Stimulated activated CD8-positive, alpha-beta memory T cell treated with anti-CD3 and anti-CD28 coated beads, Interleukin-15, amount 100 ng/mL, for 48 hours (primary cell): ENCODE data around the gene ATP1A1.

Experiments
- DNase-seq, 2 donors: peaks; one replicate each; pipeline ENCODE4 v3.0.0-alpha.2; 2020; ENCODE audit warnings: low read depth in 2 of 2

ATP1A1 gene

GRCh38 chr1:116372651-116373430 lies at the start of gene ATP1A1:
Gene ATP1A1 (plus strand): TSS chr1:116373244. CDS start chr1:116373512, 268 bp downstream.
- peak; percentile 92 to 96 for DNase-seq

- no peak for DNase-seq
Observed at GRCh38 chr1:116323491-116323890, 49.6 kb upstream of the ATP1A1 start.

- DNase-seq, result no peak
Observed at GRCh38 chr1:116324411-116324810, 48.6 kb upstream of the ATP1A1 start.

GRCh38 chr1:116325104-116325503 lies 47.9 kb upstream of the ATP1A1 start:
- DNase-seq, result no peak

- DNase-seq, result no peak
Observed at GRCh38 chr1:116325922-116326321, 47.1 kb upstream of the ATP1A1 start.

GRCh38 chr1:116326486-116326885 lies 46.6 kb upstream of the ATP1A1 start:
- no peak for DNase-seq

GRCh38 chr1:116328671-116329070 lies 44.4 kb upstream of the ATP1A1 start:
- DNase-seq, result no peak

- no peak for DNase-seq
Observed at GRCh38 chr1:116329524-116330341, 43.3 kb upstream of the ATP1A1 start.

GRCh38 chr1:116330342-116330652 lies 42.7 kb upstream of the ATP1A1 start:
- no peak for DNase-seq

- DNase-seq, result no peak
Observed at GRCh38 chr1:116330846-116331245, 42.2 kb upstream of the ATP1A1 start.

- no peak for DNase-seq
Observed at GRCh38 chr1:116331523-116331922, 41.5 kb upstream of the ATP1A1 start.

- DNase-seq, result no peak
Observed at GRCh38 chr1:116332451-116332850, 40.6 kb upstream of the ATP1A1 start.

- DNase-seq, result no peak
Observed at GRCh38 chr1:116333171-116334014, 39.7 kb upstream of the ATP1A1 start.

GRCh38 chr1:116334015-116334547 lies 39.0 kb upstream of the ATP1A1 start:
- DNase-seq, result no peak

- DNase-seq, result no peak
Observed at GRCh38 chr1:116334868-116335635, 38.0 kb upstream of the ATP1A1 start.

- DNase-seq, result no peak
Observed at GRCh38 chr1:116335850-116336624, 37.0 kb upstream of the ATP1A1 start.

GRCh38 chr1:116337398-116337797 lies 35.6 kb upstream of the ATP1A1 start:
- no peak for DNase-seq

- DNase-seq, result no peak
Observed at GRCh38 chr1:116338400-116338799, 34.6 kb upstream of the ATP1A1 start.

GRCh38 chr1:116340506-116341231 lies 32.4 kb upstream of the ATP1A1 start:
- DNase-seq, result no peak

GRCh38 chr1:116343019-116343418 lies 30.0 kb upstream of the ATP1A1 start:
- DNase-seq, result no peak
